ENCODE results near the gene CUL1.
"Not testable (repeated sequence)": the region's sequence is repeated elsewhere in the genome, so short reads cannot be mapped to it uniquely, and the experiment has no call there.

The CUL1 gene

DNA sequence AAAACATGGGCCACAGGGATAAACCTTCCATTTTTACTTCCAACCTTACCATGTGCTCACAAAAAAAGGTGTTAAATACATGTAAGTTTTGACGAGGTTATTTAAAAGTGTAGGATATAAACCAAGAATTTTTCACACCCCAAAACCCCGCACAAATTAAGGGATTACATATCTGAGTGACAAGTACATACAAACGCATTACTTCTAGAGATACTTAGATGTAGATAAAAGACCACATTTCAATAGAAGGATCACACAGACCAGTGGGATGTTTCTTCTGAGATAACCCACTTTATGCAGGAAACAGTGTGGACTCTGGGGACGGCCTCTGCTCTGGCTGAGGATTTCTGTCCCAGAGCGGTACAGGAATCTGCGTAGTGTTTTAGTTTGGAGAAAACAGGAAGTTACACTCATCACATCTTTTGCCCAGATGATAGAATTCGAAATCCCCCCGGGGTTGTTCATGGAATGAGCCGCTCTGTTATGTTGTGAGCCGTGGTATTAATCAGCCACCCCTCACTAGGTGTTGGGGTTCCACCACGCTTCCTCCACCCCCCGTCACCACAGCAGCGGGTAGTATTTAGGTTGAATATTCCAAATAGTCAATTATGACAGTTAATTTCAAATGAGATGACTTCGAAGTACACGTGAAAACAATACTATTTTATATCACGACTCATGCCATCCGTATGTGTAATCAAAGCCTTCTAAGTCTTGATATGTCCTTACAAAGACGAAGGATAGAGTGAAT lies 1.3 kb upstream of the CUL1 start:
- no peaks in the 10 kb centered on the region for H3K36me3 ChIP-seq (ENCODE audit: insufficient read depth, low read length)
- H3K27ac ChIP-seq (ENCODE audit: low read depth, low read length) = peak overlapping the region; percentile 88
- H3K9me3 ChIP-seq (ENCODE audit: insufficient read depth, low read depth, low read length) = no peaks in the 10 kb centered on the region
- 65% methylated on average over 12 of the region's 18 CpGs for WGBS
- H3K4me1 ChIP-seq (ENCODE audit: insufficient read depth, low read length) = peaks cover 40% of the 10 kb centered on the region
- H3K4me3 ChIP-seq (ENCODE audit: low read length) = peak overlapping the region; percentile 81
- H3K27me3 ChIP-seq (ENCODE audit: insufficient read depth, low read length) = no peaks in the 10 kb centered on the region
- H3K9ac ChIP-seq (ENCODE audit: low read depth, low read length) = peak overlapping the region; percentile 94

- H3K27ac ChIP-seq (ENCODE audit: low read depth, low read length) = peak overlapping the region; percentile 88
- H3K4me3 ChIP-seq (ENCODE audit: low read length) = peak overlapping the region; percentile 81
- no peaks in the 10 kb centered on the region for H3K27me3 ChIP-seq (ENCODE audit: insufficient read depth, low read length)
- no peaks in the 10 kb centered on the region for H3K36me3 ChIP-seq (ENCODE audit: insufficient read depth, low read length)
- peaks cover 45% of the 10 kb centered on the region for H3K4me1 ChIP-seq (ENCODE audit: insufficient read depth, low read length)
- peak overlapping the region; percentile 94 for H3K9ac ChIP-seq (ENCODE audit: low read depth, low read length)
- WGBS = 2% methylated on average over 17 of the region's 17 CpGs
- H3K9me3 ChIP-seq (ENCODE audit: insufficient read depth, low read depth, low read length) = no peaks in the 10 kb centered on the region
Measured at GRCh38 chr7:148698007-148698396, 701 bp upstream of the CUL1 start.

DNA sequence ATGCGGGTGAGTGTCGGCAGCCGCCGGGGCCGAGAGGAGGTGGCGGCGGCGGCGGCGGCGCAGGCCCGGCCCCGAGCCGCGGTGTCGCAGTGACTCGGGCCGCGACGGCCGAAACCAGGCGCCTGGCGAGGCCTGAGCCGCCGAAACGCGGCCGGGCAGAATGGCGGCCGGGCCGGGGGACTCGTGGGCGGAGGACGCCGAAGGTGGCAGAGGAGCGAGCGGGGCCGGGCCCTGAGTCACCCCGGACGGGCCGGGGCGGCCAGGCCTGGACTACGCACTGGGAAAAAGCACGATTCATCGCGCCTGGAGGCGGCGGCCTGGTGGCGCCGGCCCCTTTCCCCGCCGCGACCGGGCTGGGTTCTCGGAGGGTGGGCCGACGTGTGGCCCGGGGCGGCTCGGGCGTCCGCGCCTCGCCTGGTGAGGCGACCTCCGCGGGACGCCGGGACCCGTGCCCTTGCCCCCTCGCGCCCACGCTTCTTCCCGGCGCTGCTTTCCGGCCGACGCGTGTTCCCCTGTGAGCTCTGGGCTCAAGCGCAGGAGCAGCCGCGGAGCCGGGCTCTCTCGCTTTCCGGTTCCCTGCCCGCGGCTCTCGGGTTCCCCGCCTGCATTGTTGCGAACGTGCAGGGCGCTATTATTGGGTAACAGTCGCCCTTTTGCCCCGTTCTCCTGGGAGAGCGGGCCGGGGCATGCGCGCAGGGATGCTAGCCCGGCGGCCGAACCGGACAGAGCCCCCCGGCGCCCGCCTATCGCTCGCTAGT lies 500 bp downstream of the CUL1 start:
- H3K36me3 ChIP-seq (ENCODE audit: insufficient read depth, low read length) = no peaks in the 10 kb centered on the region
- peak overlapping the region; percentile 88 for H3K27ac ChIP-seq (ENCODE audit: low read depth, low read length)
- H3K9ac ChIP-seq (ENCODE audit: low read depth, low read length) = peak overlapping the region; percentile 94
- H3K4me3 ChIP-seq (ENCODE audit: low read length) = peak overlapping the region; percentile 81
- no peaks in the 10 kb centered on the region for H3K27me3 ChIP-seq (ENCODE audit: insufficient read depth, low read length)
- WGBS = under 1% methylated on average over 107 of the region's 107 CpGs
- H3K9me3 ChIP-seq (ENCODE audit: insufficient read depth, low read depth, low read length) = no peaks in the 10 kb centered on the region
- peaks cover 53% of the 10 kb centered on the region for H3K4me1 ChIP-seq (ENCODE audit: insufficient read depth, low read length)

DNA sequence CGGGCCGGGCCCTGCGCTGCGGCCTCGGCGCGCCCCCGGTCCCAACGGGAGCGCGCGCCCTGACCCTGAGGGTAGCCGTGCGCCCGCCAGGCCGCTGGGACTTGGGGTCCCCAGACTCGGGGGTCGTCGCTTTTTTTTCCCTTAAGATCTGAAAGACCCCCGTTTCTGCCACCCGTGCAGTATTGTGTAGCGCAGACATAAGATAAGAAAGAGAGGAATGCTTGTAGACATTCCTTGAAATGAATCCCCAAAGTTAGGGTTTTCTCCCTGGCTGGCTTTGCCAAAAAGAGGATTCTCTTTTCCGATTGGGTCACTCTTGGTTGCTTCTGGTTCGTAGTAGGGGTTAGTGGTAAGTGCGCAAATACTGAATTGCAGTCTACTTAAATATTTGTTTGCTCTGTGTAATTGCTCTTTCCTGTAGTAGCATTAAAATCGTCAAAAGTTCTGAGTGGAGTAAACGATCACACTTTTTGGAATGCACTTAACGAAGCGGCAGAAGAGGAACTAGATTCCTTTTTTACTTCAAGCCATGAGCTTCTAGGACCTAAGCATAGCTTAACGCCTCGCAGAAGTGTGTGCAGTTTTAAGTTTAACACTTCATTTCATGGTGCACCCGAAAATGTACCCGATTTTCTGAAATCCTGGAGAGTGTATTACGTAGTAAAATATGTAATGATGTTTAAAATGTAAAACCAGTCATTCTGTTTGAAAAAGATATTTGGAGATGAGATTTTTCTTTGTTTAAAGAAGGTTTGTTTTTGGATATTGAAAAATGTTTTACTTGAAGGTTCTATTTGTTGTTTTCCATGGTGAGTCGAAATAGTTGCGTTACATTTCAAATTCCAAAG lies 1.3 kb downstream of the CUL1 start:
- H3K36me3 ChIP-seq (ENCODE audit: insufficient read depth, low read length) = no peaks in the 10 kb centered on the region
- H3K27me3 ChIP-seq (ENCODE audit: insufficient read depth, low read length) = no peaks in the 10 kb centered on the region
- peaks cover 61% of the 10 kb centered on the region for H3K4me1 ChIP-seq (ENCODE audit: insufficient read depth, low read length)
- peak overlapping the region; percentile 81 for H3K4me3 ChIP-seq (ENCODE audit: low read length)
- under 1% methylated on average over 36 of the region's 36 CpGs for WGBS
- H3K9ac ChIP-seq (ENCODE audit: low read depth, low read length) = peak overlapping the region; percentile 94
- peak overlapping the region; percentile 88 for H3K27ac ChIP-seq (ENCODE audit: low read depth, low read length)
- H3K9me3 ChIP-seq (ENCODE audit: insufficient read depth, low read depth, low read length) = no peaks in the 10 kb centered on the region

GRCh38 chr7:148700661-148701064 lies 2.0 kb downstream of the CUL1 start:
- Histone ChIP-seq H3K9me3 (ENCODE audit: insufficient read depth, low read depth, low read length) (no peaks in the 10 kb centered on the region), H3K4me1 (ENCODE audit: insufficient read depth, low read length) (peaks cover 68% of the 10 kb centered on the region), H3K9ac (ENCODE audit: low read depth, low read length) (peak overlapping the region; percentile 94; the same call in 1 of the 2 replicates), H3K27ac (ENCODE audit: low read depth, low read length) (no peak overlapping the region), H3K27me3 (ENCODE audit: insufficient read depth, low read length) (no peaks in the 10 kb centered on the region), H3K36me3 (ENCODE audit: insufficient read depth, low read length) (no peaks in the 10 kb centered on the region), H3K4me3 (ENCODE audit: low read length) (peak overlapping the region; percentile 81)
- 2% methylated on average over 3 of the region's 3 CpGs for WGBS

- Histone ChIP-seq H3K27me3 (ENCODE audit: insufficient read depth, low read length) (no peaks in the 10 kb centered on the region), H3K4me1 (ENCODE audit: insufficient read depth, low read length) (peaks cover 72% of the 10 kb centered on the region), H3K9me3 (ENCODE audit: insufficient read depth, low read depth, low read length) (no peaks in the 10 kb centered on the region), H3K27ac (ENCODE audit: low read depth, low read length) (no peak overlapping the region), H3K36me3 (ENCODE audit: insufficient read depth, low read length) (no peaks in the 10 kb centered on the region), H3K9ac (ENCODE audit: low read depth, low read length) (no peak overlapping the region), H3K4me3 (ENCODE audit: low read length) (peak overlapping the region; percentile 81)
- 38% methylated on average over 1 of the region's 1 CpG for WGBS
Measured at GRCh38 chr7:148701414-148701813, 2.7 kb downstream of the CUL1 start.

- WGBS = 90% methylated on average over 11 of the region's 11 CpGs
Measured at GRCh38 chr7:148702876-148703670, 4.4 kb downstream of the CUL1 start.

DNA sequence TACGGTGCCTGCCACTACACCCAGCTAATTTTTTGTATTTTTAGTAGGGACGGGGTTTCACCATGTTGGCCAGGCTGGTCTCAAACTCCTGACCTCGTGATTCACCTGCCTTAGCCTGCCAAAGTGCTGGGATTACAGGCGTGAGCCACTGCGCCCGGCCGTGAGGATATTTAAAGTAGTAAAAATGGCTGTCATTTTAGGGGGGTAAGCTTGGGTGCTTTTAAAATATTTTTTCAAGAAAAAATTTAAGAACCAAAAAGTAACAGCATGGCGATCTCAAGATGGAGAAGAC lies 4.9 kb downstream of the CUL1 start:
- WGBS = 87% methylated on average over 7 of the region's 8 CpGs
- peaks cover 74% of the 10 kb centered on the region for H3K4me1 ChIP-seq (ENCODE audit: insufficient read depth, low read length)
- not testable (repeated sequence) for H3K36me3 ChIP-seq (ENCODE audit: insufficient read depth, low read length)

More at GRCh38 chr7:148702876-148703670, 4.4 kb downstream of the CUL1 start:
- Histone ChIP-seq H3K27me3 (ENCODE audit: insufficient read depth, low read length) (no peaks in the 10 kb centered on the region), H3K9ac (ENCODE audit: low read depth, low read length) (no peak overlapping the region), H3K4me3 (ENCODE audit: low read length) (no peak overlapping the region), H3K9me3 (ENCODE audit: insufficient read depth, low read depth, low read length) (no peaks in the 10 kb centered on the region), H3K4me1 (ENCODE audit: insufficient read depth, low read length) (peaks cover 69% of the 10 kb centered on the region), H3K36me3 (ENCODE audit: insufficient read depth, low read length) (no peaks in the 10 kb centered on the region), H3K27ac (ENCODE audit: low read depth, low read length) (no peak overlapping the region)

GRCh38 chr7:148704189-148704588 lies 5.5 kb downstream of the CUL1 start:
- Histone ChIP-seq H3K4me3 (ENCODE audit: low read length) (no peak overlapping the region), H3K9me3 (ENCODE audit: insufficient read depth, low read depth, low read length) (no peaks in the 10 kb centered on the region), H3K27ac (ENCODE audit: low read depth, low read length) (no peak overlapping the region), H3K4me1 (ENCODE audit: insufficient read depth, low read length) (peaks cover 80% of the 10 kb centered on the region), H3K27me3 (ENCODE audit: insufficient read depth, low read length) (no peaks in the 10 kb centered on the region), H3K9ac (ENCODE audit: low read depth, low read length) (no peak overlapping the region), H3K36me3 (ENCODE audit: insufficient read depth, low read length) (no peaks in the 10 kb centered on the region)
- 100% methylated on average over 2 of the region's 3 CpGs for WGBS

More for the DNA sequence above, 4.9 kb downstream of the CUL1 start:
- not testable (repeated sequence) for H3K4me3 ChIP-seq (ENCODE audit: low read length); H3K27ac ChIP-seq (ENCODE audit: low read depth, low read length); H3K9ac ChIP-seq (ENCODE audit: low read depth, low read length); H3K27me3 ChIP-seq (ENCODE audit: insufficient read depth, low read length); H3K9me3 ChIP-seq (ENCODE audit: insufficient read depth, low read depth, low read length)

DNA sequence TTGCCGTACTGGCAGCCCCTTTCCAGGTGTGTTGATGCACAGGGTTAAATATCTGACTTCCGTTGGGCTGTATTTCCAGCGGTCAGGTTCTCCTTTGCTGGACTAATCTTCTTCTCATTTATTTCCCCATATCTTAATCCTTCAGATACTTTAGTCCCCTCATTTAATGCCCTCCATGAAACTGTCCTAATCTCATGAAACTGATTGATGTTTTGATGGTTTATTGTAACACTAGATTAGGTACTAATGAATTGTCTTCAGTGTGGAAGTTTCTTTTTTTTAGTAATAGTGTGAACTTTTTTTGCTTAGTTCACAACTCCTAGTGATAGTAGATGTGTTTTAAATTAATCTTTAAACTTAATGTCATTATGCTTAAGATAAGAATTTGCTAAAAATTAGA lies 6.3 kb downstream of the CUL1 start:
- H3K27me3 ChIP-seq (ENCODE audit: insufficient read depth, low read length) = no peaks in the 10 kb centered on the region
- H3K36me3 ChIP-seq (ENCODE audit: insufficient read depth, low read length) = no peaks in the 10 kb centered on the region
- no peak overlapping the region for H3K4me3 ChIP-seq (ENCODE audit: low read length)
- H3K27ac ChIP-seq (ENCODE audit: low read depth, low read length) = no peak overlapping the region
- 71% methylated on average over 3 of the region's 3 CpGs for WGBS
- H3K9me3 ChIP-seq (ENCODE audit: insufficient read depth, low read depth, low read length) = no peaks in the 10 kb centered on the region
- peaks cover 81% of the 10 kb centered on the region for H3K4me1 ChIP-seq (ENCODE audit: insufficient read depth, low read length)
- no peak overlapping the region for H3K9ac ChIP-seq (ENCODE audit: low read depth, low read length)

All from HUES64 (cell line).